C1 segment of cervical spinal cord (tissue), 14 donors: ENCODE results near the gene CR1.
A peak's percentile ranks its signal among the peaks of the same experiment; 100 is the strongest.
"Not testable (repeated sequence)": the region's sequence is repeated elsewhere in the genome, so short reads cannot be mapped to it uniquely, and the experiment has no call there.

ENCODE experiments used
- DNase-seq, 14 donors: peaks; one replicate each; lab custom pipeline; 2025; lab: John Stamatoyannopoulos, UW

Gene CR1

DNA sequence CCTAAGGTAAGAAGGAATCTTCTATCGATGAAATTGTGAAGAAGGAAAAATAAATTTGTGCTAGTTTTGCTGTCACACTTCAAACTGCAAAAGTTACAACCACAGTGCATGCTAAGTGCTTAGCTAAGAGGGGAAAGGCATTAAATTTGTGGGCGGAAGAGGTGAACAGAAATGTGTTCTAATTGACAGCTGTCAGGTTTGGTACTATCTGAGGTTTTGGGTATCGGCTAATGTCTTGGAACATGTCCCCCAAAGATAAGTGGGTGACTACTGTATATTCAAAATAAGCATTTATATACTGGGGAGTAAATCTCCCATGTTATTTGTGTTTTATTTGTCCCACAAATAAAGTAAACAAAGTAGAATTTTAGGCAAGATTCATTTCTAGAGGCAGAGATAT, 8.0 kb downstream of the CR1 start:
- DNase-seq: no peak

DNA sequence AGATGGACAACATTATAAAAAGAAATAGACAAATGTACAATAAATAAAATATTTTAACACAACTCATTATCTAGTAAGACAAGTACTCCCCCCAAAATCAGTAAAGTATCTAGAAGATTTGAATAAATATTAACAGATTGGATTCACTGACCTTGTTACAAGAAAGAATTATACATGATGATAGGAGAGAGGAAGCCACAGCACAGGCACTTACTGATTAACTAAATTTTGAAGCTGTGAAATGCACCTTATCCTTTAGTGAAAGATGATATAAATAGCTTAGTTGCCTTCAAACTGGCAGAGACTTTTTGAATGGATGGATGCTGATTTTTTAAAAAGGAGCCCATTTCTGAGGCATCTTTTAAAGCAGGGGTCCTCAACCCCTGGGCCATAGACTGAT, 8.5 kb downstream of the CR1 start:
- no peak for DNase-seq

DNA sequence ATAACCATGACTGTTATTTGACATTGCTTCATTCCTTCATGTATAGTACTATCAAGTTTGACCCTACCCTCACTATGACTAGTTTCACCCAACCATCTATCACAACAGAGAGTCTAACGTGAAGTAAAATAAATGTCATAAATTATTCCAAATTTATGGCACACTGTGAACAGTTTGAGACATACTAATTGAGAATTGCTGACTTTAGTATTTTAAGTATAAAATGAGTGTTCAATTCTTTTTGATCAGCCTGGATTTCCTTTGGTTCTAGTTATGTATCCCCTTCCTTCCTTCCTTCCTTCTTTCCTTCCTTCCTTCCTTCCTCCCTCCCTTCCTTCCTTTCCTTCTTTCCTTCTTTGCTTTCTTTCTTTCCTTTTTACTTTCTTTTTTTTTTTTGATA, 14.5 kb downstream of the CR1 start:
- no peak for DNase-seq

DNA sequence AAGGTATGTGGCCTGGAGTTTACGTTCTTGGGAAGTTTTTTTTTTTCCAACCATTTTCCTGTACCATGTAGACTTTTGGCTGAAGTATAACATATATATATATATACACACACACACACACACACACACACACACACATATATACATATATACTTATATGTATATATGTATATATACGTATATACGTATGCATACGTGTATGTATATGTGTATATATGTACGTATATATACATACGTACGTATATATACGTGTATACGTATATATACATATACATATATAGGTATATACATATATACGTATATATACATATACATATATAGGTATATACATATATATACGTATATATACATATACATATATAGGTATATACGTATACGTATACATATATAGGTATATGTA, 18.9 kb downstream of the CR1 start:
- no peak for DNase-seq

DNA sequence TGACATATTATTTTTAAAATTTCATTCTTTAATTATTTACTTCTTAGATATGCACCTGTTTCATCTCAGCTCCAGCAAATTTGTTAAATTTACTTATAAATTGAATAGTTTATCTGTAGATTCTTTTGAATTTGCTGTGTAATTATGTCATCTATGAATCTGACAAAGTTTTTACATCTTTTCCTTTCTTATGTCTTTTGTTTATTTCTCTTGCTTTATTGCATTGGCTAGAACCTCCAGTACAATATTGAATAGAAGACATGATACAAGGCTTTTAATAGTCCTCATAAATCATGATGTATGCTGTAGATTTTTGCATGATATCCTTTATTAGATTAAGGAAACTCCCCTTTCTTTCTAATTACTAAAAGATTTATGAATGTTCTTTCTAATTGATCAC, 20.8 kb downstream of the CR1 start:
- DNase-seq: no peak

DNA sequence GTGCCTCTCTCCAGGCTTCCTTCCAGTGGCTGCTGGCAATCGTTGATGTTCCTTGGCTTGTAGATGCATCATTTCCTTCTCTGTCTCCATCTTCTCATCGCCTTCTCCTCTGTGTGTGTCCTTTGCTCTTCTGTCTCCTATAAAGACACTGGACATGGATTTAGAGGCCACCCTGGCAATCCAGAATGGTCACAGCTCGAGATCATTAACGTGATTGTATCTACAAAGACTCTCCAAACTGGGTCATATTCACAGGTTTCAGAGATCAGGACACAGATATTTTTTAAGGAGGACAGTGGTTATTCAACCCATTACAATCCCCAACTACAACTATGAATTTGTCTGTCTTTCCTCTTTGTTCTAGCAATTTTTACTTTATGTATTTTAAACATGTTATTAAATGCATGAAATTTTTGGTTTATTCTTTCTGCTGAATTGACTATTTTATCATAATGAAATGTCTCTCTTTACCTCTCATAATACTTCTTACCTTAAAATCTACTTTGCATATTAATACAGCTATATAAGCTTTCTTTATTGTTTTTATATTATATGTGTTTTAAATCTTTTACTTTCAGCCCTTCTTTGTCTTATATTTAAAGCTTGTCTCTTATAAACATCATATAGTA, 22.8 kb downstream of the CR1 start:
- DNase-seq: no peak

DNA sequence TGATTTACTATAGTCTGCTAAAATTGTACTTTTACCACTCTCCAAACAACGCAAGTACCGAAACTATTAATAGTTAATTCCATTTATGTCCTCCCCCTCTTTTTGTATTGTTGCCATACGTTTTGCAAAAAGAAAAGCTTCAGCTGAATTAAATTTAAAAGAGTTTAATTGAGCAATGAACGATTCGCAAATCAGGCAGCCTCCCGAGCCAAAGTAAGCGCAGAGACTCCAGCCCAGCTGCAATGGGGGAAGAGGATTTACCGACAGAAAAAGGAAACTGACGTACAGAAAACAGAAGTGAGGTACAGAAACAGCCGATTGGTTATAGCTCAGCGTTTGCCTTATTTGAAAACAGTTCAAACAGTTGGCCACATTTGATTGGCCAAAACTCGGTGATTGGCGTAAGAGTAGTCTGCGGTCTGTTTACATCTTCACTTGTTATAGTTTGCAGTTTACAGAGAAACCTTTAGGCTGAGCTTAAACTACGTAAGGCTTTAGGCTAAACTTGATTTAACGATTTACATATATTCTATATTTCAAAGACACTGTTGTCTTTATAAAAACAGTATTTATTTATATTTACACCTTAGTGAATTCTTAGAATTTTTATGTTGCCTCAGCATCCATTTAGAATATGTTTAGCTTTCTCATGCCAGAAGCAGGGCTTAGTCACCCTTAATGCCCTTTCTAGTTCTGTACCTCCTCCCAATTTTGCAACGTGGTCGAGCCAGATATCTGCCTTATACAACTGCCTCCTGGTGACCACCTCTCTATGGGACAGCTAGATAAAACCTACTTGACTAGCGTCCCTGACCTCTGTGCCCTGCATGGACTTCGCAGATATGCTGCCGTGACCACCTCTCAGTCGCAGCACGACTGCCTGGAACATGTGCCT, 23.8 kb downstream of the CR1 start:
- DNase-seq: no peak

DNA sequence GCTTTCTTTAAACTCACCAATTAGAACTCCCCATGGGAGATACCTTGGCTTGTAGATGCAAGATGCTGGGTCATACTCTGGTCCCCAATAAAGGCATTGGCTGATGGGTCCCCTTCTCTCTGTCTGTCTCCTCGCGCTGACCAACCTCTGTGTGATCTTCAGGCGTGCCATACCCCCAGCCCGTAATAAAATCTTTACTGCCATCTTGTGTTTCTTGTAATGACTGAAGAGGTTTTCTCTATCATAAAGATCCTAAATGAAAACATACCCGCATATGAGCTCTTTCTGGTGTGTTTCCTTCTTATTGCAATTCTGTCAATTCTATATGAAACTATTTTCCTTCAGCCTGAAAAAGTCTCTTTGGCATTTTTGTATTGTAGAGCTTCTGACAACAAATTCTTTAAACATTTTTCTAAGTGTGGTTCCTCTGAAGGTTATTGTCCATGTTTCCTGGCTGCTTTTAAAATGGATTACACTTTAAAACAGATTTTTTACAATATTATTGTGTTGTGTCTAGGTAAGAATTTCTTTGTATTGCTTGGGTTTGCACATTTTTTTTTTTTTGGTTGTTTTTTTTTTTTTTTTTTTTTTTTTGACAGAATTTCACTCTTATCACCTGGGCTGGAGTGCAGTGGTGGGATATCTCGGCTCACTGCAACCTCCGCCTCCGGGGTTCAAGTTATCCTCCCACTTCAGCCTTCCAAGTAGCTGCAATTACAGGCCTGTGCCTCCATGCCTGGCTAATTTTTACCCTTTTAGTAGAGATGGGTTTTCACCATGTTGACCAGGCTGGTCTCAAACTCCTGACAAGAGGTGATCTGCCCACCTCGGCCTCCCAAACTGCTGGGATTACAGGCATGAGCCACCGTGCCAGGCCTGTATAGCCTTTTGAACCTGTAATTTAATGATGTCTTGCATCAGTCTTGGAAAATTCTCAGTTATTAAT, 24.7 kb downstream of the CR1 start:
- DNase-seq: not testable (repeated sequence)

DNA sequence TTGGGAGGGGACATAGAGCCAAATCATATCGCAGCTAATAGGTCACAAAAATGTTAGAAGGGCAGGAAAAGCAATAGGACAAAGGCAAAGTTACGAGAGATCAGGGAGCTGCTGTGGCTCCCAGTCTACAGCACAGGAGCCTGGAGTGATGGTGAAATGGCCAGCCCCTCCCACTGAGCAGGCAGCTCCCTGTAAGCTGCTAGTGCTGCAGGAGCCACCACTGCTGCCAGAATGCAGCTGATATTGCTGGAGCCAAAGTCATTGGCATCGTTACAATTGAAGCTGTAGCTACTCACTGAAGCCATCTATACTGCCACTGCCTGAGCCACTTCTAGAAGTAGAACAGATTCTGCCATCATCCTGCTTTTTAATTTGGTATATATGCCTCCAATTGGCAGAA, 29.3 kb downstream of the CR1 start:
- DNase-seq: not testable (repeated sequence)

DNA sequence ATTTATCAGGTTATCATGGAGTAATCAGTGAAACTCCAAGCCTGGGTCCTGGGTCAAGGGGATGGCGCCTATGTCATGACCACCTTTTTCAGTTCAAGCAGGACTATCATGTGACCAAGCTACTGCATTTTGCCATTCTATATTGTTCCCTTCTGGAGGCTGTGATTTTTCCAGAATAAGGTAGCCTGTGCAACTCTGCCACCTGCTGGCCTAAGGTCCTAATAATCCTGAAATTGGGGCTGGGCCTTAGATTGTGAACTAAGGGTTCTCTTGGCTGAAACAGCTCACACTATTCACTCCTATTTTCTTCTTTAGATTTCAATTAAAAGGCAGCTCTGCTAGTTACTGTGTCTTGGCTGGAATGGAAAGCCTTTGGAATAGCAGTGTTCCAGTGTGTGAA, 32.4 kb downstream of the CR1 start:
- not testable (repeated sequence) for DNase-seq

DNA sequence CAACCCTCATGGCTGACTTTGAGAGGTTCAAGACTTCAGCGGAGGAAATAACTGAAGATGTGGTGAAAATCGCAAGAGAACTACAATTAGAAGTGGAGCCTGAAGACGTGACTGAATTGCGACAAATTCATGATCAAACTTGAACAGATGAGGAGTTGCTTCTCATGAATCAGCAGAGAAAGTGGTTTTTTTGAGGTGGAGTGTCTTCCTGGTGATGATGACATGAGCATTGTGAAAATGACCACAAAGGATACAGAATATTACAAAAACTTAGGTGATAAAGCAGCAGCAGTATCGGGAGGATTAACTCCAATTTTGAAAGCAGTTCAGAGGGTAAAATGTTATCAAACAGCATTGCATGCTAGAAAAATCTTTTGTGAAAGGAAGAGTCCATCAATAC, 40.3 kb downstream of the CR1 start:
- DNase-seq: not testable (repeated sequence)

DNA sequence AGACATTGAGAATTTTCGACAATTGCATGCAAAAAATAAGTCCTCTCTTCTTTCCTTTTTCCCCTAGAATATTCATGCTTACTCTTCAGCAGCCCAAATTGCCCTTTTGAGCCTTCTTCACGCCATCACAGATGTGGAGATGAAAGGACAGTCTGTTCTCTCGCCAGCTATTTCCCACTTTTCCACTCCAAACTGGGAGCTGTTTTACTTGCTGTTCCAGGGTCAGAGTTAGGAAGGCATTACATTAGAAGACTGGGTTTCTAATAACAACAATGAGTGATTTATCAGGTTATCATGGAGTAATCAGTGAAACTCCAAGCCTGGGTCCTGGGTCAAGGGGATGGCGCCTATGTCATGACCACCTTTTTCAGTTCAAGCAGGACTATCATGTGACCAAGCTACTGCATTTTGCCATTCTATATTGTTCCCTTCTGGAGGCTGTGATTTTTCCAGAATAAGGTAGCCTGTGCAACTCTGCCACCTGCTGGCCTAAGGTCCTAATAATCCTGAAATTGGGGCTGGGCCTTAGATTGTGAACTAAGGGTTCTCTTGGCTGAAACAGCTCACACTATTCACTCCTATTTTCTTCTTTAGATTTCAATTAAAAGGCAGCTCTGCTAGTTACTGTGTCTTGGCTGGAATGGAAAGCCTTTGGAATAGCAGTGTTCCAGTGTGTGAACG, 50.9 kb downstream of the CR1 start:
- DNase-seq: not testable (repeated sequence)

DNA sequence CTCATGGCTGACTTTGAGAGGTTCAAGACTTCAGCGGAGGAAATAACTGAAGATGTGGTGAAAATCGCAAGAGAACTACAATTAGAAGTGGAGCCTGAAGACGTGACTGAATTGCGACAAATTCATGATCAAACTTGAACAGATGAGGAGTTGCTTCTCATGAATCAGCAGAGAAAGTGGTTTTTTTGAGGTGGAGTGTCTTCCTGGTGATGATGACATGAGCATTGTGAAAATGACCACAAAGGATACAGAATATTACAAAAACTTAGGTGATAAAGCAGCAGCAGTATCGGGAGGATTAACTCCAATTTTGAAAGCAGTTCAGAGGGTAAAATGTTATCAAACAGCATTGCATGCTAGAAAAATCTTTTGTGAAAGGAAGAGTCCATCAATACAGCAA, 58.9 kb downstream of the CR1 start:
- DNase-seq: not testable (repeated sequence)

DNA sequence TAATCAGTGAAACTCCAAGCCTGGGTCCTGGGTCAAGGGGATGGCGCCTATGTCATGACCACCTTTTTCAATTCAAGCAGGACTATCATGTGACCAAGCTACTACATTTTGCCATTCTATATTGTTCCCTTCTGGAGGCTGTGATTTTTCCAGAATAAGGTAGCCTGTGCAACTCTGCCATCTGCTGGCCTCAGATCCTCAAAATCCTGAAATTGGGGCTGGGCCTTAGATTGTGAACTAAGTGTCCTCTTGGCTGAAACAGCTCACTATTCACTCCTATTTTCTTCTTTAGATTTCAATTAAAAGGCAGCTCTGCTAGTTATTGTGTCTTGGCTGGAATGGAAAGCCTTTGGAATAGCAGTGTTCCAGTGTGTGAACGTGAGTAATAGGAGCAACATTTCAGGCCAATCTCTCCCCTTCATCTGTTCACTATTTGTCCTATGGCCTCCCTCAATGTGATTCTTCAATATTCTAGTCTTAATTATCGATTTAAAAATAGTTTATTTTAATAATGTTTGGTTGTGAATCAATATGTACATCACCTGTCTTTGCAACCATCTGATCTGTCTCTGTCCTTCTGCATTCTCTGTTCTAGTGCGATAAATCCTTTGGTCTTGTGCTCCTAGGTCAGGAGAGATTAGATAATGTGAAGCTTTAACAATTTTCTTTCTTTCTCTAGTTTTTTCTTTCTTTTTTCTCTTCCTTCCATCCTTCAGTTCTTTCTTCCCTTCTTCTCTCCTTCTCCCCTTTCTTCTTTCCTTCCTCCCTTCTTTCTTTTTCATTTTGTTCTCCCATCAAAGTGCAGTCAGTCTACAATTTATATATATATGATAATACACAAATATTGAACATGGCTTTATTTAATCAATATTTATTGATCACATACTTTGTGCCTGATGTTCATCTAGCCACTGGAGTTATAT, 69.8 kb downstream of the CR1 start:
- DNase-seq: peak in 6 of 14 donors; percentile 4 to 22 (median 18)

DNA sequence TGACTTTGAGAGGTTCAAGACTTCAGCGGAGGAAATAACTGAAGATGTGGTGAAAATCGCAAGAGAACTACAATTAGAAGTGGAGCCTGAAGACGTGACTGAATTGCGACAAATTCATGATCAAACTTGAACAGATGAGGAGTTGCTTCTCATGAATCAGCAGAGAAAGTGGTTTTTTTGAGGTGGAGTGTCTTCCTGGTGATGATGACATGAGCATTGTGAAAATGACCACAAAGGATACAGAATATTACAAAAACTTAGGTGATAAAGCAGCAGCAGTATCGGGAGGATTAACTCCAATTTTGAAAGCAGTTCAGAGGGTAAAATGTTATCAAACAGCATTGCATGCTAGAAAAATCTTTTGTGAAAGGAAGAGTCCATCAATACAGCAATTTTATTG, 76.0 kb downstream of the CR1 start:
- not testable (repeated sequence) for DNase-seq

DNA sequence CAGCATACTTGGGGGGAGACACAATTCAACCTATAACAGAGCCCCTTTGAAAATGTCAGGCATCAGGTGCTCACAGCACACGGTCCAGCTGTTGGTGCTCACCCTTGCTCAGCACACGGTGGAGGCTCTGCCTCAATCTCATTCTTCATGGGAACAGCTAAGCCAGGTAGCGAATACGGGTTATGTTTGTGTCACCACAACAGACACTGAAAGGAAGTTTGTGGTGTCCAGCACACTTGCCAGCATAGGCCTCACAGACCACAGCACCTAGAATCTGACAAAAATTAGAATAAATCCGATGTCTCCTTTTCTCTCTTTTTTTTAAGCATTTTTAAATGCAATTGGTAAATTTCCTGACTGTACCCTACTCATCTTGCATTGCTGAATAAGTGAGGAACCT, 77.1 kb downstream of the CR1 start:
- not testable (repeated sequence) for DNase-seq

DNA sequence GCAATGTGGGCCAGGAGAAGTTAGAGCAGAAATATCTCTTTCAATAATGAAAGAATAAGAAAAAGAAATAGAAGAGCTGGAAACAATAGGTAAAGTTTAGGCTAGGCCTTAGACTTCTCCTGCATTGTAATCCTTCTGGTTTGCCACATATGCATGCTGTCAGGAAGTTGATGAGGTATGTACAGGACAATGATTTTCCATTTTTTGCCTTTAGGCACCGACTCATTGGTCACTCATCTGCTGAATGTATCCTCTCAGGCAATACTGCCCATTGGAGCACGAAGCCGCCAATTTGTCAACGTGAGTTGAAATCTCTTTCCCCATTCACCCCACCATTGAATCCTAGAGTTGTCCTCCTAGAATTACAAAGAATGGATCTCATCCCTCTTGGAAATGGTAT, 79.4 kb downstream of the CR1 start:
- not testable (repeated sequence) for DNase-seq

DNA sequence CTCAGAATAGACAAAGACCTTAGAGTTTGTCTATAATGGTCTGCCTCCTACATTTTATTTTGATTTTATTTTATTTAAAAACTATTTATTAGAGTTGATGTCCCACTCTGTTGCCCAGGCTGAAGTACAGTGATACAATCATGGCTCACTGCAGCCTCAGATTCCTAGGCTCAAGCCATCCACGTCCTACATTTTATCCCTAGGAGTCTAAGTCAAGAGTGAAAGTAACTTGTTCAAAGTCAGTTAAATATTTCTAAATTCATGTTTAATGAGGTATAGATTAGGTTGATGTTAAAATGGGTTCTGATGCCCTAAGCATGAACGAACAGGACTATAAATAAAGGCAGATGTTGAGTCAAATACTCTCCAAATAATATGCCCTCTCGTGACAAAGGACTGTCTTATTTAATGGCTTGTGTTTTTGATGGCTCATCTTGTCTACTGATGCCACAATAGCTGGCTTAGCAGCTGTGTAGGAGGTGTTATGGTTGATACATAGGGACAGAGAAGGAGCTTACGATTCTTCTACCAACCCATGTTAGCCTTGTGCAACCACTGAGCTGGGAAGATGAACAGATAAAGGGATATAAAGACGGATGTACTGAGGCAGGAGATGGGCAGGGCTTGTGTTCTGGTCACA, 83.0 kb downstream of the CR1 start:
- DNase-seq: no peak

DNA sequence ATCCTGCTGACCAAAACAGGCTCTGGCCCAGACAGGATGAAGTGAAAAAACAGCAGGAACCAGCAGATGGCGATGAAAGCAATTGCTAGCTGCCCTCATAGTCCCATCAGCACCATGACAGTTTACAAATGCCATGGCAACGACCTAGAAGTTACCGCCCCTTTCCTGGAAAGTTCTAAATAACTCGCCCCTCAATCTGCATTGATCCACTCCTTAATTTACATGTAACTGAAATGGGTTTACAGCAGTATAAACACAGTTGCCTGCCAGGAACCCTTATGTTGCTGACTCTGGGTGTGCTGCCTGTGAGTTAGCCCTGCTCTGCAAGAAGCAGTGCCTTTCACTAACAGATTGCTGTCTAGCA, 83.5 kb downstream of the CR1 start:
- peak in 9 of 14 donors; percentile 14 to 62 (median 39) for DNase-seq
